Gastroesophageal sphincter (tissue), 3 donors: ENCODE measurements around the gene UFSP1.

Experiments
- POLR2A ChIP-seq, 2 donors: fragments of 450-650 bp; IDR thresholded peaks; one replicate each; pipeline ENCODE4 v1.6.1; 2017; ENCODE audit warnings: antibody characterized with exemption in 2 of 2, mild to moderate bottlenecking in 2 of 2, moderate library complexity in 1 of 2
- TF ChIP-seq, protein P1 (sequence below), 4 experiments: fragments of 200-600 bp in 2 of 4; fragments of 450-650 bp in 2 of 4; sonication (generic) in 1 of 4; IDR thresholded peaks; one replicate each; pipeline ENCODE4 v1.5.1; 2017 to 2019; ENCODE audit warnings: antibody characterized with exemption in 4 of 4, mild to moderate bottlenecking in 2 of 4, moderate library complexity in 2 of 4

DNA sequence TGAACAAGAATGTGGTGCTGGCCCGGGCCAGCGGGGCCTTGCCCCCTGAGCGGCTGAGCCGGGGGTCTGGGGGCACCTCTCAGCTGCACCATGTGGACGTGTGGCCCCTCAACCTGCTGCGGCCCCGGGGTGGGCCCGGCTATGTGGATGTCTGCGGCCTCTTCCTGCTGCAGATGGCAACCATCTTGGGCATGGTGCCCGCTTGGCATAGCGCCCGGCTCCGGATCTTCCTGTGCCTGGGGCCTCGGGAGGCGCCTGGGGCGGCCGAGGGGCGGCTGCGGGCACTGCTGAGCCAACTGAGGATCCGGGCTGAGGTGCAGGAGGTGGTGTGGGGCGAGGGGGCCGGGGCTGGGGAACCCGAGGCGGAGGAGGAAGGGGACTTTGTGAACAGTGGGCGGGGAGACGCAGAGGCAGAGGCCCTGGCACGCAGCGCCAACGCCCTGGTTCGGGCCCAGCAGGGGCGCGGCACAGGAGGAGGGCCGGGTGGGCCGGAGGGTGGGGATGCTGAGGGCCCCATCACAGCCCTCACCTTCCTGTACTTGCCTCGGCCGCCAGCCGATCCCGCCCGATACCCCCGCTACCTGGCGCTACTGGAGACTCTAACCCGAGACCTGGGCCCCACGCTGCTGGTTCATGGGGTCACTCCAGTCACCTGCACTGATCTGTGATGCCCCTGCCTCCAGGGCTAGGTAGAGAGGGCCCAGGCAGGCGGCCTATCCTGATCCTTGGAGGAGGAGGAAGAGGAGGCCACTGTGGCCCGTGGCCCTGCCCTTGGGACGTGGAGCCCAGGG lies 23.4 kb downstream of the UFSP1 start:
- TF ChIP-seq POLR2A (IDR thresholded peaks at IDR 0.05): peak in 1 of 2 donors; percentile 7
- TF ChIP-seq, protein P1, sequence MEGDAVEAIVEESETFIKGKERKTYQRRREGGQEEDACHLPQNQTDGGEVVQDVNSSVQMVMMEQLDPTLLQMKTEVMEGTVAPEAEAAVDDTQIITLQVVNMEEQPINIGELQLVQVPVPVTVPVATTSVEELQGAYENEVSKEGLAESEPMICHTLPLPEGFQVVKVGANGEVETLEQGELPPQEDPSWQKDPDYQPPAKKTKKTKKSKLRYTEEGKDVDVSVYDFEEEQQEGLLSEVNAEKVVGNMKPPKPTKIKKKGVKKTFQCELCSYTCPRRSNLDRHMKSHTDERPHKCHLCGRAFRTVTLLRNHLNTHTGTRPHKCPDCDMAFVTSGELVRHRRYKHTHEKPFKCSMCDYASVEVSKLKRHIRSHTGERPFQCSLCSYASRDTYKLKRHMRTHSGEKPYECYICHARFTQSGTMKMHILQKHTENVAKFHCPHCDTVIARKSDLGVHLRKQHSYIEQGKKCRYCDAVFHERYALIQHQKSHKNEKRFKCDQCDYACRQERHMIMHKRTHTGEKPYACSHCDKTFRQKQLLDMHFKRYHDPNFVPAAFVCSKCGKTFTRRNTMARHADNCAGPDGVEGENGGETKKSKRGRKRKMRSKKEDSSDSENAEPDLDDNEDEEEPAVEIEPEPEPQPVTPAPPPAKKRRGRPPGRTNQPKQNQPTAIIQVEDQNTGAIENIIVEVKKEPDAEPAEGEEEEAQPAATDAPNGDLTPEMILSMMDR (IDR thresholded peaks at IDR 0.05): no peak
